Activated gamma-delta T cell treated with anti-CD3 and anti-CD28 coated beads, Interleukin-2, amount 50 U/mL, for 16 hours (primary cell): ENCODE measurements around the gene HPCAL1.

Experiments used
- DNase-seq: peaks from one replicate; pipeline ENCODE4 v3.0.0-alpha.2; 2020; ENCODE audit warnings: low read depth

The HPCAL1 gene

GRCh38 chr2:10466801-10467200 is 164.1 kb downstream of the HPCAL1 start:
- DNase-seq = no peak

GRCh38 chr2:10467401-10467800 is 164.7 kb downstream of the HPCAL1 start:
- no peak for DNase-seq

GRCh38 chr2:10469301-10469700 is 166.6 kb downstream of the HPCAL1 start:
- DNase-seq = no peak

GRCh38 chr2:10469955-10470608 is 167.4 kb downstream of the HPCAL1 start:
- no peak for DNase-seq

GRCh38 chr2:10471046-10471571 is 168.4 kb downstream of the HPCAL1 start:
- DNase-seq = no peak

- no peak for DNase-seq
Measured at GRCh38 chr2:10471955-10472354, 169.3 kb downstream of the HPCAL1 start.

- no peak for DNase-seq
Measured at GRCh38 chr2:10473121-10473756, 170.5 kb downstream of the HPCAL1 start.

GRCh38 chr2:10475221-10475722 is 172.6 kb downstream of the HPCAL1 start:
- DNase-seq = no peak

GRCh38 chr2:10475811-10476660 is 173.3 kb downstream of the HPCAL1 start:
- no peak for DNase-seq

GRCh38 chr2:10476723-10477442 is 174.2 kb downstream of the HPCAL1 start:
- DNase-seq = no peak
